Stimulated activated CD8-positive, alpha-beta memory T cell treated with anti-CD3 and anti-CD28 coated beads, Interleukin-7, amount 100 ng/mL, for 1 hour (primary cell): ENCODE measurements around the gene GSTP1.
"Not testable (repeated sequence)": the region's sequence is repeated elsewhere in the genome, so short reads cannot be mapped to it uniquely, and the experiment has no call there.

Experiments
- DNase-seq, 2 donors: peaks; one replicate each; pipeline ENCODE4 v3.0.0-alpha.2; 2020; ENCODE audit warnings: low read depth in 2 of 2

GSTP1 gene

GRCh38 chr11:67597458-67597857 is 13.8 kb downstream of the GSTP1 start:
- DNase-seq = not testable (repeated sequence)

- not testable (repeated sequence) for DNase-seq
Measured at GRCh38 chr11:67597963-67598362, 14.4 kb downstream of the GSTP1 start.

GRCh38 chr11:67599149-67599548 is 15.5 kb downstream of the GSTP1 start:
- no peak for DNase-seq

DNA sequence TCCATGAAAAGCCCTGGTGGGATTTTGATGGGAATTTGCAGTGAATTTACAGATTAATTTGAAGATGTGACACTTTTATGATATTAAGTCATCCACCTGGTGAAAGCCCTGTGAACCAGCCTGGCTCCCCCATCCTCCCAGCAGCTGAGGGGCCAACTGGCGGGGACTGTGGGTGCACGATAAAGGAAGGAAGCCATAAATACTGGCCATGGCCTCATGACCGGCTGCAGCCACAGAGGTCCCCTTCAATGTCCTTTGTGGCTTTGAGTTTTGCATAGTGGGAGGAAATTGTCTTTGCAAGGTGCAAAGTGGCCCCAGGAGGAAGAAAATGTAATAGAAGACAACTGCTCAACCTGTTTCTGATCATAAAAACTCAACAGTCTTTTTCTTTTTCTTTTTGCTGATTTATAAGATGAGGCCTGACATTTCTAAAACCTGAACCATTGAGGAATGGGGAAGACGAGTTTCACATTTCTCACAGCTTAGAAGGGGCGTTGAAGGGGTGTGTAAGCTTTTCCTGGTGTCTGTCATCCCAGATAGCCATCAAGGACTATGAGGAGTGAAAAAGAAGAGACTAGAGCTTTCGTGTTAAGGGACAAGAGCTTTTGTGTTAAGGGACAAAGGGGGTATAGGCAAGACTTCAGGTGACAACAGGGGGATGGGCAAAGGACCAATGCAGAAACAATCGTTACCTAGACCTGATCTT is 16.9 kb downstream of the GSTP1 start:
- no peak for DNase-seq

- no peak for DNase-seq
Measured at GRCh38 chr11:67601098-67601497, 17.5 kb downstream of the GSTP1 start.

DNA sequence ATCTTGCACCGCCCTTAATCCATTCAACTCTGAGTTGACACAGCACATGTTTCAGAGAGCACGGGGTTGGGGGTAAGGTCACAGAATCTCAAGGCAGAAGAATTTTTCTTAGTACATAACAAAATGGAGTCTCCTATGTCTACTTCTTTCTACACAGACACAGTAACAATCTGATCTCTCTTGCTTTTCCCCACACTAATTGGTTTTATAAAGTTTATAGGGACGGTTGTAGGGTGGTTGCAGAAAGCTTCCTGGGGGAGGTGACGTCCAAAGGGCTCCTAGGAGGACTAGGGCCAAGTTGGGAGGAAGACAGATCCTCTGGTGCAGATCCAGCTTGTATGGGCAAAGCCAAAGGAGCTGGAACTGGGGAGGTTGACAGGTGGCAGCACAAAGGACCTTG is 20.5 kb downstream of the GSTP1 start:
- DNase-seq = not testable (repeated sequence)

DNA sequence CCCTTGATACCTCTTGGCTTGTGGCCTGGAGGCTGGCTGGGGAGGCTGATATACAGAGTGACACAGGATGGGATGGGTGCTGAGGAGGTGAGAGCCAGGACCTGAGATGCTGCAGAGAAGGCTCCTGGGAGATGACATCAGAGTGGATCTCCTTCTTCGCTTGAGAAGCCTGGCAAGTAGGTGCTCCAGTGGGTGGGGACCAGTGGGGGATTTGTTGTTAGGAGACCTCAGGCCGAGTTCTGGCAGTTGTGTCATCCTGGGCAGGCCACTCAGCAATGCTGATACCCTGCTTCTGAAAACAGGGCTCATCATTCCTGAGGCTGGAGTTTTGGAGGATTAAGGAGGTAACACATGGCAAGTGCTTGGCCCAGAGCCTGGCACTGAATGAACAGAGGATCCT is 21.2 kb downstream of the GSTP1 start:
- no peak for DNase-seq

GRCh38 chr11:67605231-67606011 is 21.8 kb downstream of the GSTP1 start:
- no peak for DNase-seq

- DNase-seq = no peak
Measured at GRCh38 chr11:67606093-67606491, 22.5 kb downstream of the GSTP1 start.

DNA sequence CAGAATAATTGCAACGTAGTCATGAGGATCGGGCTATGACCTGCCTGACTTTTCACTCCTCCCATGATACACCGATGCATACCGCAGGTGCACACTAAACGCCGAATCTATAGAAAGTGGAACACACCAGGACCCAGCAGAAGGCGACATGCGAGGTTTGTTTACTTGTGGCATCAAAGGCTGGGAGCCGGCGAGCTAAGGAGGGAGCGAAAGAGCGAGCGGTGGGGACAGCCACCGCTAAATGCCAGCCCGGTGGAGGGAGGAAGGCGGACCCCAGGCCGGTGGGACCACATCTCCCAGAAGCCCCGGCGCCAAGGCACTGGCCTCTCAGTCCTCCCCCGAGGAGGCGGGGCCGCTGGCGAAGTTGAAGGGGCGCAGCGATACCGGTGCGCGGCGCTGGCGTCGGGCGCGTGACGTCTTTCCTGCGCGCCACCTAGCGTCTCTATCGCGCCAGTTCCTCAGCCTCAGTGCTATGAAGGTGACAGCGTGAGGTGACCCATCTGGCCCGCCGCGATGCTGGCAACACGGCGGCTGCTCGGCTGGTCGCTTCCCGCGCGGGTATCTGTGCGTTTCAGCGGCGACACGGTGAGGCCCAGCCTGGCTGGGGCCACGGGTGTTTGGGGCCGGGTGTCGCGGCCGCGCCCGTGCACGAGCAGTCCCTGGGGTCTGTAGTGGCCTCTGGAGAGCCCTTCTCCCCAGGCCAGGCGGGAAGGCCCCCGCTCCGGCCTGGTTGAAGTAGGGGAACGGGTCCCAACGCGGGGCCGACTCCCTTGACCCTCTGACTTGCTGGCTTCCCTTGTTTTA is 23.1 kb downstream of the GSTP1 start, which contains the start of gene NDUFV1:
NDUFV1 (plus strand) TSS at position 445 of the 804 bp plus-strand sequence; CDS start at position 514, 69 bp downstream.
- DNase-seq = peak; percentile 91 to 94

- DNase-seq = no peak
Measured at GRCh38 chr11:67607507-67607906, 23.9 kb downstream of the GSTP1 start.

GRCh38 chr11:67608486-67608885 is 24.9 kb downstream of the GSTP1 start:
- no peak for DNase-seq

DNA sequence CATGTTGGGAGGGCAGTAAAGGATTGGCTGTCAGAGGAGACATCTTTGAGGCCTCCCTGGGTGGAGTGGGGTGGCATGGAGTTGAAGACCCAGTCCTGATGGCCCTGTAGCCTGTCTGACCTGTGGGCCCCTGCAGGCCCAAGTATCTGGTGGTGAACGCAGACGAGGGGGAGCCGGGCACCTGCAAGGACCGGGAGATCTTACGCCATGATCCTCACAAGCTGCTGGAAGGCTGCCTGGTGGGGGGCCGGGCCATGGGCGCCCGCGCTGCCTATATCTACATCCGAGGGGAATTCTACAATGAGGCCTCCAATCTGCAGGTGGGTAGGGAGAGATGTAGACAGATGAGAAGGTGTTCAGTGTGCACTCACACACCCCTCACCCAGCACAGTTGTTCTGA is 25.7 kb downstream of the GSTP1 start:
- DNase-seq = no peak

- DNase-seq = no peak
Measured at GRCh38 chr11:67610302-67610868, 26.8 kb downstream of the GSTP1 start.

DNA sequence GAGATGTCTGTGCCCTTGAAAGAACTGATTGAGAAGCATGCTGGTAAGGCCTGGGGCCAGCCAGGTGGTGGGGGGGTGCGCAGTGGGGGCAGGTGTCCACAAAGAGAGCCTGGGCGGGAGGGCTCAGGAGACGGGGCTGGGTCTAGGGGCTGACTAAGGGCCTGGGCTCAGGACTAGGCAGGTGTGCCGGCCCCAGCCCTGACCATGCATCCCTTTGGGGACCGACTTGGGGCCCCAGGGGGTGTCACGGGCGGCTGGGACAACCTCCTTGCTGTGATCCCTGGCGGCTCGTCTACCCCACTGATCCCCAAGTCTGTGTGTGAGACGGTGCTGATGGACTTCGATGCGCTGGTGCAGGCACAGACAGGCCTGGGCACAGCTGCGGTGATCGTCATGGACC is 27.6 kb downstream of the GSTP1 start:
- DNase-seq = no peak

GRCh38 chr11:67611704-67612587 is 28.3 kb downstream of the GSTP1 start:
- no peak for DNase-seq

DNA sequence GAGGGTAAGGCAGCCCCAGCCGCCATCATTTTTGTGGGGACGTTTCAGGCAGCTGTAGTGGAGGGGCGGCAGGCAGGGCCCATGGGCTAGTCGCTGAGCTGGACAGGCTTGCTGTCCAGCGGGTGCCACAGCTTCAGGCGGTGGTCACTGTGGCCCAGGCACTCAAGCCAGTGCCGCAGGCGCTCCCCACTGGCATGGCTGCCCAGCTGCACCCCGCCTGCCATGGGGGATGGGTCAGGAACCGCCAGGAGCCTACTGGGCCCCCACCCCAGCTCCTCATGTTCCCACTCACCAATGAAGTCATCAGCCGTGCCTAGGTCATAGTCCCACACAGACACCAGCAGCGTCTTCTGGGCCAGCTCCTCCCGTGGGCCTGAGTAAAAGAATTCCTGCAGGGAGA is 29.1 kb downstream of the GSTP1 start:
- DNase-seq = no peak

- DNase-seq = no peak
Measured at GRCh38 chr11:67613313-67613959, 29.8 kb downstream of the GSTP1 start.

- peak; percentile 69 to 77 for DNase-seq
Measured at GRCh38 chr11:67613960-67614715, 30.5 kb downstream of the GSTP1 start.
